Naive B cell (primary cell): ENCODE measurements around the gene FAM3C. TPM values are rescaled to one million over a fixed set of nuclear protein-coding genes. Genes with fewer than 3 reads are reported as not detected.
"Not testable (repeated sequence)": the region's sequence is repeated elsewhere in the genome, so short reads cannot be mapped to it uniquely, and the experiment has no call there.

ENCODE experiments used
- ATAC-seq, 2 donors: fragments of 150-1000 bp; cut with Tn5 transposase; 2 replicates each; pipeline ENCODE4 v1.10.0; 2021; ENCODE audit warnings: low read depth in 2 of 2, mild to moderate bottlenecking in 2 of 2, moderate library complexity in 2 of 2
- DNase-seq: peaks from one replicate; pipeline ENCODE4 v3.0.0; 2022
- H3K27ac Mint-ChIP-seq, 6 donors: one replicate each; pipeline ENCODE4 v1.8.0; 2020 to 2022; ENCODE audit warnings: mild to moderate bottlenecking in 6 of 6, mixed read lengths in 6 of 6, moderate library complexity in 5 of 6, inconsistent platforms in 2 of 6
- H3K27me3 Mint-ChIP-seq, 3 donors: one replicate each; pipeline ENCODE4 v1.8.0; 2021 to 2022; ENCODE audit warnings: mixed read lengths in 3 of 3, mild to moderate bottlenecking in 1 of 3
- H3K36me3 Mint-ChIP-seq, 2 donors: one replicate each; pipeline ENCODE4 v1.8.0; 2020 to 2022; ENCODE audit warnings: mixed read lengths in 2 of 2, inconsistent platforms in 1 of 2, mild to moderate bottlenecking in 1 of 2
- H3K4me1 Mint-ChIP-seq, 3 donors: one replicate each; pipeline ENCODE4 v1.8.0; 2020 to 2022; ENCODE audit warnings: mixed read lengths in 3 of 3, inconsistent platforms in 1 of 3, mild to moderate bottlenecking in 1 of 3, moderate library complexity in 1 of 3
- H3K4me3 Mint-ChIP-seq, 8 donors: one replicate each; pipeline ENCODE4 v1.8.0; 2020 to 2022; ENCODE audit warnings: mild to moderate bottlenecking in 8 of 8, mixed read lengths in 8 of 8, moderate library complexity in 8 of 8, inconsistent platforms in 2 of 8
- H3K9me3 Mint-ChIP-seq, 7 donors: one replicate each; pipeline ENCODE4 v1.8.0; 2020 to 2022; ENCODE audit warnings: mixed read lengths in 7 of 7, mild to moderate bottlenecking in 5 of 7, inconsistent platforms in 2 of 7, moderate library complexity in 1 of 7
- polyA plus RNA-seq, 6 donors: library from polyadenylated mRNA; unstranded; fragments of 300-500 nt; fragmentation: Illumina TruSeq; gene quantifications; one replicate each; pipeline ENCODE4 v1.2.3, GENCODE V29; 2021; ENCODE audit warnings: low read depth in 6 of 6

The FAM3C gene, protein sequence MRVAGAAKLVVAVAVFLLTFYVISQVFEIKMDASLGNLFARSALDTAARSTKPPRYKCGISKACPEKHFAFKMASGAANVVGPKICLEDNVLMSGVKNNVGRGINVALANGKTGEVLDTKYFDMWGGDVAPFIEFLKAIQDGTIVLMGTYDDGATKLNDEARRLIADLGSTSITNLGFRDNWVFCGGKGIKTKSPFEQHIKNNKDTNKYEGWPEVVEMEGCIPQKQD
- 100 to 1,000 TPM in 3 of 6 donors, 10 to 100 TPM in 3; 79.8 to 115 (median 101) TPM for polyA plus RNA-seq

- H3K4me3 Mint-ChIP-seq = peak within 1 kb of the TSS; percentile 84 to 98 (median 93)
- peaks cover 22 to 45% (median 24%) of the 10 kb centered on the region in 3 donors for H3K4me1 Mint-ChIP-seq
- no peaks in the 10 kb centered on the region for H3K27me3 Mint-ChIP-seq
- peaks cover 0 to 4% (median 0%) of the 10 kb centered on the region in 7 donors for H3K9me3 Mint-ChIP-seq
- DNase-seq (peak; percentile 90), ATAC-seq (peak; percentile 76 to 78)
- peaks cover 15 to 18% of the 10 kb centered on the region in 2 donors for H3K36me3 Mint-ChIP-seq
- H3K27ac Mint-ChIP-seq = peak within 1 kb of the TSS; percentile 94 to 98 (median 96)
These were observed at the start of gene FAM3C for GRCh38 chr7:121395961-121396757. FAM3C (minus strand) TSS chr7:121396308; CDS start chr7:121382969, 13,339 bp downstream.

- H3K9me3 Mint-ChIP-seq = peaks cover 0 to 13% (median 6%) of the 10 kb centered on the region in 7 donors
- ATAC-seq (peak; percentile 17 to 24), DNase-seq (no peak)
- H3K4me3 Mint-ChIP-seq = no peak overlapping the region
- H3K27me3 Mint-ChIP-seq = no peaks in the 10 kb centered on the region
- peaks cover 22 to 34% (median 31%) of the 10 kb centered on the region in 3 donors for H3K4me1 Mint-ChIP-seq
- H3K27ac Mint-ChIP-seq = no peak overlapping the region
- no peaks in the 10 kb centered on the region for H3K36me3 Mint-ChIP-seq
These were observed 46.7 kb upstream of the FAM3C start for GRCh38 chr7:121442845-121443244.

- H3K9me3 Mint-ChIP-seq = peaks cover 0 to 13% (median 6%) of the 10 kb centered on the region in 7 donors
- peaks cover 20 to 42% (median 34%) of the 10 kb centered on the region in 3 donors for H3K4me1 Mint-ChIP-seq
- peak overlapping the region in 6 of 8 donors; percentile 3 to 69 (median 54) for H3K4me3 Mint-ChIP-seq
- H3K27me3 Mint-ChIP-seq = no peaks in the 10 kb centered on the region
- H3K36me3 Mint-ChIP-seq = no peaks in the 10 kb centered on the region
- H3K27ac Mint-ChIP-seq = peak overlapping the region in 5 of 6 donors; percentile 2 to 84 (median 40)
- peak in 1 of 2 donors; percentile 31 for ATAC-seq
- no peak for DNase-seq
These were observed 44.9 kb upstream of the FAM3C start for GRCh38 chr7:121440857-121441503.

- DNase-seq (peak; percentile 73), ATAC-seq (peak; percentile 79 to 81)
- H3K9me3 Mint-ChIP-seq = peaks cover 0 to 13% (median 6%) of the 10 kb centered on the region in 7 donors
- H3K27ac Mint-ChIP-seq = peak overlapping the region; percentile 65 to 93 (median 84)
- H3K27me3 Mint-ChIP-seq, H3K36me3 Mint-ChIP-seq: not testable (repeated sequence)
- H3K4me1 Mint-ChIP-seq = peaks cover 24 to 45% (median 36%) of the 10 kb centered on the region in 3 donors
- peak overlapping the region; percentile 32 to 91 (median 86) for H3K4me3 Mint-ChIP-seq
These were observed 42.2 kb upstream of the FAM3C start for GRCh38 chr7:121438043-121438955.

- peaks cover 0 to 13% (median 6%) of the 10 kb centered on the region in 7 donors for H3K9me3 Mint-ChIP-seq
- peak overlapping the region in 1 of 6 donors; percentile 78 for H3K27ac Mint-ChIP-seq
- H3K4me1 Mint-ChIP-seq = peaks cover 32 to 53% (median 44%) of the 10 kb centered on the region in 3 donors
- H3K27me3 Mint-ChIP-seq = no peaks in the 10 kb centered on the region
- ATAC-seq (no peak), DNase-seq (no peak)
- H3K36me3 Mint-ChIP-seq = no peaks in the 10 kb centered on the region
- peak overlapping the region in 2 of 8 donors; percentile 84 to 91 for H3K4me3 Mint-ChIP-seq
These were observed 41.4 kb upstream of the FAM3C start for GRCh38 chr7:121437470-121437869.

- Mint-ChIP-seq H3K36me3 (no peaks in the 10 kb centered on the region), H3K27ac (no peak overlapping the region), H3K27me3 (no peaks in the 10 kb centered on the region), H3K9me3 (peaks cover 0 to 13% (median 6%) of the 10 kb centered on the region in 7 donors), H3K4me3 (no peak overlapping the region), H3K4me1 (peaks cover 37 to 57% (median 50%) of the 10 kb centered on the region in 3 donors)
- DNase-seq (no peak), ATAC-seq (no peak)
These were observed 40.6 kb upstream of the FAM3C start for GRCh38 chr7:121436688-121437087.

DNA sequence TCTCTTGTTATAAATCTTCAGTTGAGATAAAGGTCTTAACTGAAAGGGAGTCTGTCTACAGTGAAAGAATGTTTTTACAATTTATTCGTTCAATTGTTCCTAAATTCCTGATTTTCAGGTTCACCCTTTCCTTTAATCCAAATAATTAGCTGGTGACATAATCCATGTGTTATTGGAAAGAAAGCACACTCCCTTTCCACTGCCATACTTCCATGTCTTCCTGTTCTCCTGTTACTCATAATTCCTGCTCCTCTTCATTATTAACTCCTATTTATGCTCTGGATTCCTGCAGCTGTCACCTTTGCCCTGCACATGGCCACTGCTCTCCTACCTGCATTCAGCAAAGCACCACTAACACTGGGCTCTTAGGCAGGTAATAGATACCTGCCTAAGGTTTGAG lies 40.0 kb upstream of the FAM3C start:
- no peaks in the 10 kb centered on the region for H3K27me3 Mint-ChIP-seq
- H3K27ac Mint-ChIP-seq = no peak overlapping the region
- H3K36me3 Mint-ChIP-seq = no peaks in the 10 kb centered on the region
- H3K9me3 Mint-ChIP-seq = peaks cover 0 to 13% (median 6%) of the 10 kb centered on the region in 7 donors
- no peak overlapping the region for H3K4me3 Mint-ChIP-seq
- DNase-seq (no peak), ATAC-seq (no peak)
- peaks cover 31 to 53% (median 45%) of the 10 kb centered on the region in 3 donors for H3K4me1 Mint-ChIP-seq

DNA sequence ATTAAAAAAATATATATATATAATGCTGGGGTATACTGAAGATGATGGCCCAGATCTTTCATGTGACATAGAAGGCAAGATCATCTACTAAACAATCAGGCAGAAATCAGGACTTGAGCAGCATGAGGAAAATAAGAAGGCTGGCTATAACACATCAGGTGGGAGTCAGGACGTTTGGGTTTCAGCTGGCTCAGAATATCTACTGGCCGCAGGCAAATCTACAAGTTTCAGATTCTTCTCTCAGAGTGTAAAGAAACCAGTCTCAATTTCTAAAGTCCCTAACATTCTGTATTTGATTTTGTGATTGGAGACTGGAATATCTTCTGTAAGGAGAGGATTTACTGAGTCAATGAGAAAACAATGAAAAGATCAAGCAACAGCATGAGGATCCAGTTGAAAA lies 37.7 kb upstream of the FAM3C start:
- H3K4me1 Mint-ChIP-seq = peaks cover 30 to 38% (median 32%) of the 10 kb centered on the region in 3 donors
- H3K27ac Mint-ChIP-seq = no peak overlapping the region
- H3K36me3 Mint-ChIP-seq = peaks cover 0 to 8% of the 10 kb centered on the region in 2 donors
- DNase-seq = no peak
- ATAC-seq = no peak
- peaks cover 0 to 4% (median 1%) of the 10 kb centered on the region in 7 donors for H3K9me3 Mint-ChIP-seq
- no peaks in the 10 kb centered on the region for H3K27me3 Mint-ChIP-seq
- no peak overlapping the region for H3K4me3 Mint-ChIP-seq

DNA sequence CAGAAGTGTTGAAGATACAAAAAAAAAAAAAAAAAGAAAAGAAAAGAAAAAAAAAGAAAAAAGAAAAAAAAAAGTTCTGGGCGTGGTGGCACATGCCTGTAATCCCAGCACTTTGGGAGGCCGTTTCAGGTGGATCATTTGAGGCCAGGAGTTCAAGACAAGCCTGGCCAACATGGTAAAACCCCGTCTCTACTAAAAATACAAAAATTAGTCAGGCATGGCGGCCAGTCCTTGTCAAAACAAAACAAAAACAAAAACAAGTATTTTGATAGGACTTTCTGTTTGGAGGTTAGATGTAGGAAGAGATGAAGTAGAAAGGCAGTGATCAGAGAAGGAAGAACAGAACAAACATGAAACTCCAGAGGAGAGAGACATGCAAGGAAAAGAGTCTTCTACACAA lies 36.4 kb upstream of the FAM3C start:
- not testable (repeated sequence) for ATAC-seq, H3K36me3 Mint-ChIP-seq, H3K27me3 Mint-ChIP-seq, H3K9me3 Mint-ChIP-seq, DNase-seq
- H3K27ac Mint-ChIP-seq = peak overlapping the region in 2 of 6 donors; percentile 9 to 69
- peaks cover 18 to 25% (median 21%) of the 10 kb centered on the region in 3 donors for H3K4me1 Mint-ChIP-seq
- H3K4me3 Mint-ChIP-seq = peak overlapping the region in 1 of 8 donors; percentile 26

- Mint-ChIP-seq H3K9me3 (peaks cover 0 to 4% (median 0%) of the 10 kb centered on the region in 7 donors), H3K27ac (peak overlapping the region in 1 of 6 donors; percentile 23), H3K4me1 (peaks cover 18 to 21% (median 21%) of the 10 kb centered on the region in 3 donors), H3K36me3 (peaks cover 0 to 8% of the 10 kb centered on the region in 2 donors), H3K4me3 (no peak overlapping the region), H3K27me3 (no peaks in the 10 kb centered on the region)
- DNase-seq (no peak), ATAC-seq (no peak)
These were observed 35.9 kb upstream of the FAM3C start for GRCh38 chr7:121431996-121432395.

- ATAC-seq (no peak), DNase-seq (no peak)
- Mint-ChIP-seq H3K4me1 (peaks cover 18 to 21% (median 21%) of the 10 kb centered on the region in 3 donors), H3K36me3 (peaks cover 0 to 8% of the 10 kb centered on the region in 2 donors), H3K4me3 (no peak overlapping the region), H3K9me3 (peaks cover 0 to 4% (median 0%) of the 10 kb centered on the region in 7 donors), H3K27ac (no peak overlapping the region), H3K27me3 (no peaks in the 10 kb centered on the region)
These were observed 35.4 kb upstream of the FAM3C start for GRCh38 chr7:121431389-121431995.

DNA sequence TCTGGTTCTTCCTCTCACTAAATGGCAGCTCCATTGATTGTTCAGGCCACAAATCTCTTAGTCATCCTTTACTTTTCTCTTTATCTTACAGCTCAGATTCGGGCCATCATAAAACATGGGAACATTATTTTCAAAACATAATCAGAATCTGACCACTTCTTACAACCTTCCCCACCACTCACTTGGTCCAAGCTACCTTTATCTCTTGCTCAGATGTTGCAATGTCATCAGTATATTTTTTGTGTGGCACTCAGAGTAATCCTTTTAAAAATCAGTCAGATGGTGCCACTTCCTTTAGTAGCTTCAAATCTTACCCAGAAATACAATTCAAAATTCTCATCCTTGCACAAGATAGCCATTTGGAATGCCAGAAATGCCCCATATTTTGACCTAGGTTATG lies 34.5 kb upstream of the FAM3C start:
- peaks cover 0 to 4% (median 0%) of the 10 kb centered on the region in 3 donors for H3K27me3 Mint-ChIP-seq
- H3K4me3 Mint-ChIP-seq = no peak overlapping the region
- DNase-seq (no peak), ATAC-seq (no peak)
- peaks cover 0 to 4% (median 0%) of the 10 kb centered on the region in 7 donors for H3K9me3 Mint-ChIP-seq
- H3K27ac Mint-ChIP-seq = no peak overlapping the region
- H3K36me3 Mint-ChIP-seq = peaks cover 0 to 8% of the 10 kb centered on the region in 2 donors
- H3K4me1 Mint-ChIP-seq = peaks cover 18 to 21% (median 21%) of the 10 kb centered on the region in 3 donors
